Loucy (cell line): ENCODE results near the gene TAGLN2.

Experiments
- H2AFZ ChIP-seq: fragments of 200-600 bp; sonication (generic); 2 replicates; pipeline ENCODE4 v1.6.0; 2016; ENCODE audit warnings: antibody characterized with exemption, mild to moderate bottlenecking, low read length, moderate library complexity
- H3F3A ChIP-seq: fragments of 200-600 bp; 2 replicates; pipeline ENCODE4 v1.6.0; 2016; ENCODE audit warnings: antibody characterized with exemption, low read depth, mild to moderate bottlenecking
- H3K27me3 ChIP-seq: fragments of 200-600 bp; sonication (generic); 2 replicates; pipeline ENCODE4 v1.6.1; 2014; ENCODE audit warnings: low read length, mild to moderate bottlenecking; ENCODE audit not compliant: insufficient read depth, poor library complexity, severe bottlenecking
- H3K36me3 ChIP-seq: fragments of 200-600 bp; sonication (generic); 2 replicates; pipeline ENCODE4 v1.6.1; 2016; ENCODE audit warnings: low read length; ENCODE audit not compliant: insufficient read depth
- H3K4me1 ChIP-seq: fragments of 200-600 bp; sonication (generic); 2 replicates; pipeline ENCODE4 v1.5.1; 2014; ENCODE audit warnings: low read length, mild to moderate bottlenecking; ENCODE audit not compliant: insufficient read depth, poor library complexity, severe bottlenecking
- H3K4me2 ChIP-seq: fragments of 200-600 bp; sonication (generic); 2 replicates; pipeline ENCODE4 v1.6.0; 2014; ENCODE audit warnings: antibody characterized with exemption, low read length, low read depth, mild to moderate bottlenecking; ENCODE audit not compliant: poor library complexity, severe bottlenecking
- H3K4me3 ChIP-seq: fragments of 200-600 bp; sonication (generic); 2 replicates; pipeline ENCODE4 v1.5.1; 2014; ENCODE audit warnings: low read length, mild to moderate bottlenecking, mixed read lengths; ENCODE audit not compliant: poor library complexity, severe bottlenecking
- H3K79me2 ChIP-seq: fragments of 200-600 bp; sonication (generic); 2 replicates; pipeline ENCODE4 v1.6.1; 2014; ENCODE audit warnings: low read length; ENCODE audit not compliant: insufficient read depth
- H3K9ac ChIP-seq: fragments of 200-600 bp; sonication (generic); 2 replicates; pipeline ENCODE4 v1.6.0; 2014; ENCODE audit warnings: mild to moderate bottlenecking, low read depth, low read length, moderate library complexity; ENCODE audit not compliant: poor library complexity, severe bottlenecking
- H3K9me2 ChIP-seq: fragments of 200-600 bp; sonication (generic); replicated peaks from 2 replicates; pipeline ENCODE4 v1.6.1; 2016; ENCODE audit warnings: low read depth, low read length, mixed read lengths
- H3K9me3 ChIP-seq: fragments of 200-600 bp; sonication (generic); 2 replicates; pipeline ENCODE4 v1.6.1; 2014; ENCODE audit warnings: mild to moderate bottlenecking, antibody characterized with exemption, low read length, low read depth; ENCODE audit not compliant: insufficient read depth
- H4K20me1 ChIP-seq: fragments of 200-600 bp; sonication (generic); 2 replicates; pipeline ENCODE4 v1.6.0; 2014; ENCODE audit warnings: antibody characterized with exemption, low read length, mild to moderate bottlenecking; ENCODE audit not compliant: insufficient read depth, poor library complexity, severe bottlenecking
- EZH2phosphoT487 ChIP-seq: fragments of 200-600 bp; IDR thresholded peaks from 2 replicates; pipeline ENCODE4 v1.6.1; 2018; ENCODE audit warnings: antibody characterized with exemption, mild to moderate bottlenecking, moderate library complexity, borderline replicate concordance
- TF ChIP-seq, protein P1 (sequence below): fragments of 200-600 bp; sonication (generic); conservative IDR thresholded peaks from 2 replicates; pipeline ENCODE4 v1.5.1; 2014; ENCODE audit warnings: mild to moderate bottlenecking, antibody characterized with exemption, low read length

The TAGLN2 gene

DNA sequence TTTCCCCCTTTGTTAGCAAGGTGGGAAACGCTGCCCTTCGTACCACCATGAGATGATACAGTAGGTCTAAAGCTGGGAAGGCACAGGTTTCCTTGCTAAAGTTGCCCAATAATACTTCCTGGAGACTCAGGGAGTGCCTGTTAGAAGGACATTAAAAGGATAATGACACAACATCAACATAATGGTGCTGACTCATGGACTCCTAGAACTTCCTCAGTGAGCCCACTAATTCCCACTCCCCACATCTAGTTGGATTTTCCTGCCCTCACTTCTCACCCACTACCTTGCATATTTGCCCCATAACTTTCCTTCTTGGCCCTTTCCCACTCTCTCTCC lies 42.8 kb downstream of the TAGLN2 start:
- Histone ChIP-seq H3K36me3 (no peaks in the 10 kb centered on the region), H3K4me1 (peaks cover 19% of the 10 kb centered on the region), H3K79me2 (no peaks in the 10 kb centered on the region), H3K9me3 (no peaks in the 10 kb centered on the region), H2AFZ (no peak overlapping the region), H3K9ac (no peak overlapping the region), H3K27me3 (no peaks in the 10 kb centered on the region), H3F3A (no peaks in the 10 kb centered on the region; the same call in 1 of the 2 replicates), H3K4me2 (no peak overlapping the region), H3K9me2 (no peaks in the 10 kb centered on the region), H3K4me3 (no peak overlapping the region), H4K20me1 (no peaks in the 10 kb centered on the region)
- TF ChIP-seq, protein P1, sequence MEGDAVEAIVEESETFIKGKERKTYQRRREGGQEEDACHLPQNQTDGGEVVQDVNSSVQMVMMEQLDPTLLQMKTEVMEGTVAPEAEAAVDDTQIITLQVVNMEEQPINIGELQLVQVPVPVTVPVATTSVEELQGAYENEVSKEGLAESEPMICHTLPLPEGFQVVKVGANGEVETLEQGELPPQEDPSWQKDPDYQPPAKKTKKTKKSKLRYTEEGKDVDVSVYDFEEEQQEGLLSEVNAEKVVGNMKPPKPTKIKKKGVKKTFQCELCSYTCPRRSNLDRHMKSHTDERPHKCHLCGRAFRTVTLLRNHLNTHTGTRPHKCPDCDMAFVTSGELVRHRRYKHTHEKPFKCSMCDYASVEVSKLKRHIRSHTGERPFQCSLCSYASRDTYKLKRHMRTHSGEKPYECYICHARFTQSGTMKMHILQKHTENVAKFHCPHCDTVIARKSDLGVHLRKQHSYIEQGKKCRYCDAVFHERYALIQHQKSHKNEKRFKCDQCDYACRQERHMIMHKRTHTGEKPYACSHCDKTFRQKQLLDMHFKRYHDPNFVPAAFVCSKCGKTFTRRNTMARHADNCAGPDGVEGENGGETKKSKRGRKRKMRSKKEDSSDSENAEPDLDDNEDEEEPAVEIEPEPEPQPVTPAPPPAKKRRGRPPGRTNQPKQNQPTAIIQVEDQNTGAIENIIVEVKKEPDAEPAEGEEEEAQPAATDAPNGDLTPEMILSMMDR = no peak
- no peak for TF ChIP-seq EZH2phosphoT487

GRCh38 chr1:159881622-159882526 lies 43.4 kb downstream of the TAGLN2 start:
- Histone ChIP-seq H2AFZ (no peak overlapping the region), H3F3A (no peaks in the 10 kb centered on the region; the same call in 1 of the 2 replicates), H3K27me3 (no peaks in the 10 kb centered on the region), H3K4me1 (peaks cover 19% of the 10 kb centered on the region), H4K20me1 (no peaks in the 10 kb centered on the region), H3K9ac (no peak overlapping the region), H3K9me3 (no peaks in the 10 kb centered on the region), H3K9me2 (no peaks in the 10 kb centered on the region), H3K36me3 (no peaks in the 10 kb centered on the region), H3K79me2 (no peaks in the 10 kb centered on the region), H3K4me2 (no peak overlapping the region), H3K4me3 (no peak overlapping the region)
- no peak for TF ChIP-seq EZH2phosphoT487
- TF ChIP-seq, protein P1 = no peak

GRCh38 chr1:159880430-159880829 lies 44.9 kb downstream of the TAGLN2 start:
- Histone ChIP-seq H2AFZ (no peak overlapping the region), H3K9me3 (no peaks in the 10 kb centered on the region), H3K36me3 (no peaks in the 10 kb centered on the region), H4K20me1 (no peaks in the 10 kb centered on the region), H3K9me2 (no peaks in the 10 kb centered on the region), H3K9ac (no peak overlapping the region), H3F3A (no peaks in the 10 kb centered on the region; the same call in 1 of the 2 replicates), H3K4me2 (no peak overlapping the region), H3K27me3 (no peaks in the 10 kb centered on the region), H3K4me1 (peaks cover 19% of the 10 kb centered on the region), H3K4me3 (no peak overlapping the region), H3K79me2 (no peaks in the 10 kb centered on the region)
- TF ChIP-seq, protein P1 = no peak
- no peak for TF ChIP-seq EZH2phosphoT487
